Neuron (in vitro differentiated cells): ENCODE data around the gene ZBTB47.

Source experiments
- H2AFZ ChIP-seq: one replicate; pipeline ENCODE4 v1.6.1; 2013; ENCODE audit warnings: low read depth, mild to moderate bottlenecking, inconsistent platforms, low read length, moderate library complexity
- H3K27me3 ChIP-seq: one replicate; pipeline ENCODE4 v1.6.1; 2013; ENCODE audit warnings: low read length; ENCODE audit not compliant: insufficient read depth
- H3K36me3 ChIP-seq: one replicate; pipeline ENCODE4 v1.6.1; 2013; ENCODE audit warnings: low read length; ENCODE audit not compliant: insufficient read depth
- H3K4me1 ChIP-seq: one replicate; pipeline ENCODE4 v1.6.1; 2013; ENCODE audit warnings: low read length; ENCODE audit not compliant: insufficient read depth
- H3K4me3 ChIP-seq: 2 replicates; pipeline ENCODE4 v1.5.1; 2013; ENCODE audit warnings: mild to moderate bottlenecking, low read length, moderate library complexity
- H3K9me3 ChIP-seq: one replicate; pipeline ENCODE4 v1.6.1; 2013; ENCODE audit warnings: low read length

The ZBTB47 gene

DNA sequence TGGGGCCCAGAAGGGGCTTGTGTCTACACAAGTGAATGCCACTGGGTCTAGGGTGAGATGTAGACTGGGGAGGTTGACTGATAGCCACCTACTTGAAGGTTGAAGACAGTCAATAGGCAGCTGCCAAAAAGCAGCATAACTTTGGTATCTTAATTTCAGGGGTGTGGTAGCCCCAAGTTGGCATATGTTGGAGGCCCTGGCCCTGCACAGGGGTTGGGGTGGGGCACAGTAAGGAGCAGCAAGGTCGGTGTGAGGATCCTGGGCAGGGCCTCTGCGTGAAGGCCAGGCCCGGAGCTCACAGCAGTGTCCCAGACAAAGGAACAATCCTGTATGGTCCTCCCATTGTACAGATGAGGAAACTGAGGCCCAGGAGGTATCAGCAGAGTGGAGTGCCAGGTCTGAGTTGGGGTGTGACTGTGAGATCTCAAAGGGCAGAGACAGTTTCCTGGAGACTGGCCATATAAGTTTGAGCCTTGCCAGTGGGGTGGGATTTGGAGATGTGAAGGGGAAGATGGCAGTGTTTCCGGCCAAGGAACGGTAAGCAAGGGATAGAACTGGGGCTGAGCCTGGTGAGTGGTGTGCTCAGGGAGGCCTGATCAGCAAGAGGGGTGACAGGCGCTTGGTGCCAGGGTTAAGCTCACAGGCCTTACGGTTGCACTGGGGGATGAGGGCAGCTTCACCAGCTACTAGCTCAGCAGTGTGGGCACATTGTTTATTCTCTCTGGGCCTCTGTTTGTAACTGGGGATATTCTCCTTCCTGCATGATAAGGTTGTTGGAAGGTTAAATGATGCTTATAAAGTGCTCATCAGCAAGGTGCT is 33.5 kb downstream of the ZBTB47 start:
- Histone ChIP-seq H3K9me3 (peaks cover 7% of the 10 kb centered on the region), H3K4me1 (no peaks in the 10 kb centered on the region), H2AFZ (no peak overlapping the region), H3K36me3 (no peaks in the 10 kb centered on the region), H3K4me3 (no peak overlapping the region), H3K27me3 (no peaks in the 10 kb centered on the region)

DNA sequence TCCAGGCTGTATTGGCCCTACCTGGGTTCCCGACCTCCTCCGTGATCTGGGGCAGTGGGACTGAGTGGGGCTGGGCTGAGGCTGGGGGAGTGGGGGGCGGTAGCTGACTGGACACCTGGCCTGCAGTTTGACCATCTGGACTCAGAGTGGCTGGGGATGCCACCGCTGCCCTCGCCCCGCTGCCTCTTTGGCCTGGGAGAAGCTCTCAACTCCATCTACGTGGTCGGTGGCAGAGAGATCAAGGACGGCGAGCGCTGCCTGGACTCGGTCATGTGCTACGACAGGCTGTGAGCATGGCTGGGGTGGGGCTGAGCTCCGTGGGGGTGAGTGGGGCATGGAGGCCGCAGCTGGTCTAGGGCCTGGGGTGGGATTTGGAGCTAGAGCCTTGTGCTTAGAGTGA is 34.5 kb downstream of the ZBTB47 start:
- Histone ChIP-seq H3K9me3 (peaks cover 7% of the 10 kb centered on the region), H3K36me3 (no peaks in the 10 kb centered on the region), H2AFZ (no peak overlapping the region), H3K27me3 (no peaks in the 10 kb centered on the region), H3K4me1 (no peaks in the 10 kb centered on the region), H3K4me3 (no peak overlapping the region)

DNA sequence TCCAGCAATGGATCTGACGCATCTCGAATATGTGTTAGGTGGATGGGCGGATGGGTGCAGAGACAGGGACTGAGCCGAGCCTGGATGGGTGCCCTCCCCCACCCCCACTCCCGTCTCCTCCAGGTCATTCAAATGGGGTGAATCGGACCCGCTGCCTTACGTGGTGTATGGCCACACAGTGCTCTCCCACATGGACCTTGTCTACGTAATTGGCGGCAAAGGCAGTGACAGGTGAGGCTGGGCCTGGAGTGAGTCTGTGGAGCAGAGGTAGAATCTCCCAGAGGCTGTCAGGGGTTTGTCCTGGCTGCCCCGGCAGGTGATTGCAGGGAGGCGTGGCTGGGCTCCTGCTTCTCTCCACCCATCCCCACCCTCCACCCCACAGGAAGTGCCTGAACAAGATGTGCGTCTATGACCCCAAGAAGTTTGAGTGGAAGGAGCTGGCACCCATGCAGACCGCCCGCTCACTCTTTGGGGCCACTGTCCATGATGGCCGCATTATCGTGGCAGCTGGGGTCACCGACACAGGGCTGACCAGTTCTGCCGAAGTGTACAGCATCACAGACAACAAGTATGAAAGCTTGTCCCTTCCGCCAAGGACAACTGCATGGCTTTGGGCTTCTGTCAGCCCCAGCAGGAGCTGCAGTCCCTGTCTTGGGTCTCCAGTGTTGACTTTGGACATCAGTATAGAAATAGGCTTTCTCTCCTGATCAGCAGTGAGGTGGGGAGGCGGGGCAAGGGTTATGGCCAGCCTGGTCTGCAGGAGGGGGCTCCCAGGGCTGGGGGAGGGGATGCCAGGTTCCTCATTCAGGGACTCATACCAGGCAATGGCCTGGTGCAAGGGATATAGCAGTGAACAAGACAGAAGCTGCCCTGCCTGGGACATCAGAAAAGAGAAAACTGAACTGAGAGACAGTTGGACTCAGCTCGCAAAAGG is 35.3 kb downstream of the ZBTB47 start:
- Histone ChIP-seq H3K4me3 (no peak overlapping the region), H2AFZ (no peak overlapping the region), H3K9me3 (peaks cover 7% of the 10 kb centered on the region), H3K27me3 (no peaks in the 10 kb centered on the region), H3K4me1 (no peaks in the 10 kb centered on the region), H3K36me3 (no peaks in the 10 kb centered on the region)

DNA sequence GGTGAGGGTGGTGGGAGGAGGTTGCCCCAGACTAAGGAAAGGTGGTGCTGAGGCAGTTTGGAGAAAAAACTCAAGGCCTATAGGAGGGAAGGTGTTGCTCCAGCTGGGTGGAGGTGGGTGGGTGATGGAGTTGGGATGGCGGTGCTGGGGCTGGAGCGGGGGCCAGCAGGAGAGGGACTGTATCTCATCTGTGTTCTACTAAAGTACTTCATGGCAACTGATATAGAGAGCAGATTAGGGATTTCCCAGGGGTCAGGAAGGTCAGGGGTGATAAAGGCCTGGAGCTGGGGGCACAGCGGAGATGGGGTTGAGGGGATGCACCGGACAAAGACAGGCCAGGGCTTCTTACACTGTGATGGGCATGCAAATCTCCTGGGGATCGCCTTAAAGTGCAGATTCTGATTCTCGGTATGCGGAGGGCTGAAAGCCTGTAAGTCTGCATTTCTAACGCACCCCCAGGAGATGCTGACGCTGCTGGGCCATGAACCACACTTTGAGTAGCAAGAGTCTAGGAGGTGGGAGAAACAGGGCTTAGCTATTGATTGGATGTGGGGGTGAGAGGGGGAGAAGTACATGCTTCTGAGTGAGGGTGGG is 36.0 kb downstream of the ZBTB47 start:
- no peak overlapping the region for H2AFZ ChIP-seq
- H3K9me3 ChIP-seq = peaks cover 7% of the 10 kb centered on the region
- H3K27me3 ChIP-seq = no peaks in the 10 kb centered on the region
- H3K4me1 ChIP-seq = no peaks in the 10 kb centered on the region
- no peaks in the 10 kb centered on the region for H3K36me3 ChIP-seq
- no peak overlapping the region for H3K4me3 ChIP-seq

DNA sequence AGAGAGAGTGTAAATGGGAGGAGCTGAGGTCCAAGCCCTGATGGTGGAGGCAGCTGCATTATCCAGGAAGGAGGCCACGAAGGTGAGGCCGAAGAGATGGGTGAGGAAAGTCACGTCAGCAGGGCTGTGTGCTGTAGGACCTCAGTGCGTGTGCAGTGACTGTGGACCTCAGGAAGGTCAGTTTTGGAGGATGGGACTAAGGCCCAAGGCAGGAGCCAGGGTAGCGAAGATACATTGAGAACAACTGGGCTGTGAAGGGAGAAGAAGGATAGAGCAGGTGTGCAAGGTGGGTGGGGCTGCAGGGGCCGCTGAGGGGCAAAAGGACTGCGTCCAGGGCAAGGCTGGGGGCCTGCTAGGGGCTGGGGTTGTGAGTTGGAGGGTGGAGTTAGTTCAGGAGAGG is 36.7 kb downstream of the ZBTB47 start:
- H3K36me3 ChIP-seq = no peaks in the 10 kb centered on the region
- H3K4me3 ChIP-seq = no peak overlapping the region
- H3K4me1 ChIP-seq = no peaks in the 10 kb centered on the region
- peaks cover 7% of the 10 kb centered on the region for H3K9me3 ChIP-seq
- no peak overlapping the region for H2AFZ ChIP-seq
- H3K27me3 ChIP-seq = no peaks in the 10 kb centered on the region

DNA sequence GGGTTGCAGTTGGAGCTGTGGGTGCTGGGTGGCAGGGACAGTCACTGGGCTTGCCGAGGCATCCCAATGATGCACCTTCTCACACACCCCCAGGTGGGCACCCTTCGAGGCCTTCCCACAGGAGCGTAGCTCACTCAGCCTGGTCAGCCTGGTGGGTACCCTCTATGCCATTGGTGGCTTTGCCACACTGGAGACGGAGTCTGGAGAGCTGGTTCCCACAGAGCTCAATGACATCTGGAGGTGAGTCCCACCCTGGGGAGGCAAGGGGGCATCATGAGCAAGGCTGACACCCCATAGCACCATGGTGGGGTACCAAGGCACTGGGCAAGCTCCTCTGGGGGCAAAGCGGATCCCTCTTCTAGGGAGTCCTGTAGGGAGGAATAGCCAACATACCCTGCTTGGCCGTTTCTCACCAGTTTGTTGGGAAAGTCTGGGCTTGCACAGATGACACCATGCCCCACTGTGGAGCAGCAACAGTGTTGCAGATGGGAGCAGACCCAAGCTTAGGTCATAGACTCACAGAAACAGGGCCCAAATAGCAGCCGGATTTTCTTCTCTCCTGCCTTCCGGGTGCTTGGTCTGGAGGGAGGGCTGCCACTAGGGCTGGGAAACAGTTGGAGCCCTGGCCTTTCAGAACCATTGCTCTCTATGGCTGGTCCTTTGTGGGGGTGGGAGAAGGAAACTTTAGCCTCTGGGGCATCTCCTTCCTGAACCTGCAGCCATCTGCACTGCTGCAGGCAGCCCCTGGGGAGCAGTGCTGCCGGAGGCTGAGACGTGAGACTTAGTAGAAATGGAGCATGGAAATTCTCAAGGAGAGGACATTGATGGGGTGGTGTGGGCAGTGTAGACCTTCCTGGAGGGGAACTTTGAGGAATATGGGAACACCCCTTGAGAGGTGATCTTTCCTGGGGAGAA is 37.5 kb downstream of the ZBTB47 start:
- H3K36me3 ChIP-seq = no peaks in the 10 kb centered on the region
- H2AFZ ChIP-seq = no peak overlapping the region
- peaks cover 4% of the 10 kb centered on the region for H3K9me3 ChIP-seq
- no peaks in the 10 kb centered on the region for H3K4me1 ChIP-seq
- peaks cover 3% of the 10 kb centered on the region for H3K27me3 ChIP-seq
- no peak overlapping the region for H3K4me3 ChIP-seq

GRCh38 chr3:42691816-42692666 is 38.5 kb downstream of the ZBTB47 start:
- H3K36me3 ChIP-seq = no peaks in the 10 kb centered on the region
- H3K27me3 ChIP-seq = peaks cover 4% of the 10 kb centered on the region
- H3K4me3 ChIP-seq = no peak overlapping the region
- no peaks in the 10 kb centered on the region for H3K4me1 ChIP-seq
- no peaks in the 10 kb centered on the region for H3K9me3 ChIP-seq
- H2AFZ ChIP-seq = no peak overlapping the region

GRCh38 chr3:42692667-42693529 is 39.4 kb downstream of the ZBTB47 start:
- H3K36me3 ChIP-seq = no peaks in the 10 kb centered on the region
- no peaks in the 10 kb centered on the region for H3K9me3 ChIP-seq
- H3K4me3 ChIP-seq = no peak overlapping the region
- no peak overlapping the region for H2AFZ ChIP-seq
- no peaks in the 10 kb centered on the region for H3K4me1 ChIP-seq
- H3K27me3 ChIP-seq = peaks cover 10% of the 10 kb centered on the region

- Histone ChIP-seq H3K27me3 (peaks cover 15% of the 10 kb centered on the region), H3K4me3 (no peak overlapping the region), H3K4me1 (no peaks in the 10 kb centered on the region), H3K36me3 (no peaks in the 10 kb centered on the region), H3K9me3 (no peaks in the 10 kb centered on the region), H2AFZ (no peak overlapping the region)
Measured at GRCh38 chr3:42693530-42693930, 40.0 kb downstream of the ZBTB47 start.

DNA sequence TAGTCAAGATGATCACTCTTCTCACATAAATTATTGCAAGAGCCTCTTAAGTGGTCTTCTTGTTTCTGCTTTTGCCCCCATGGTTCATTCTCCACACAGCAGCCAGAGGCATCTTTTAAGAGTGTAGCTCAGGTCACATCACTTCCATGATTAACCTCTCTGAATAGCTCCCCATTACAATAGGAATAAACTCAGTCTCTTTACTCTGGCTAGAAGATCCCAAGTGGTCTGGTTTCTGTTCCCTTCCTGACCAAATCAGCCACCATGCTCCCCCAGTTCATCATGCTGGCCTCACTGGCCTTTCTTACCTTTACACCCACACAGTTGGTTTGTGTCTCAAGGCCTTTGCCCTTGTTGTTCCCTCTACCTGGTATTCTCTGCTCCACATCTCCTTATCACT is 40.9 kb downstream of the ZBTB47 start:
- no peaks in the 10 kb centered on the region for H3K4me1 ChIP-seq
- no peaks in the 10 kb centered on the region for H3K36me3 ChIP-seq
- peaks cover 22% of the 10 kb centered on the region for H3K27me3 ChIP-seq
- no peak overlapping the region for H2AFZ ChIP-seq
- no peaks in the 10 kb centered on the region for H3K9me3 ChIP-seq
- no peak overlapping the region for H3K4me3 ChIP-seq
